Duodenal mucosa (tissue), 2 donors: ENCODE measurements around the gene PCSK6.

Source experiments
- H3K27ac ChIP-seq: one replicate; pipeline ENCODE4 v1.7.0; 2013; ENCODE audit warnings: low read depth, low read length
- H3K27me3 ChIP-seq, 2 donors: one replicate each; pipeline ENCODE4 v1.7.0; 2013; ENCODE audit warnings: low read length in 2 of 2, control low read depth in 1 of 2; ENCODE audit not compliant: insufficient read depth in 2 of 2, control insufficient read depth in 1 of 2
- H3K36me3 ChIP-seq, 2 donors: one replicate each; pipeline ENCODE4 v1.7.0; 2013; ENCODE audit warnings: low read length in 2 of 2, control low read depth in 1 of 2; ENCODE audit not compliant: insufficient read depth in 2 of 2, control insufficient read depth in 1 of 2
- H3K4me1 ChIP-seq, 2 donors: one replicate each; pipeline ENCODE4 v1.7.0; 2013; ENCODE audit warnings: low read length in 2 of 2, control low read depth in 1 of 2; ENCODE audit not compliant: insufficient read depth in 2 of 2, control insufficient read depth in 1 of 2
- H3K4me3 ChIP-seq, 2 donors: one replicate each; pipeline ENCODE4 v1.7.0; 2013; ENCODE audit warnings: low read length in 2 of 2, low read depth in 1 of 2
- H3K9ac ChIP-seq, 2 donors: one replicate each; pipeline ENCODE4 v1.7.0; 2013; ENCODE audit warnings: low read length in 2 of 2, low read depth in 1 of 2
- H3K9me3 ChIP-seq, 2 donors: one replicate each; pipeline ENCODE4 v1.7.0; 2013; ENCODE audit warnings: low read length in 2 of 2, control low read depth in 1 of 2; ENCODE audit not compliant: control insufficient read depth in 1 of 2

Gene PCSK6

GRCh38 chr15:101489599-101490407, at the start of gene PCSK6:
Gene PCSK6 (minus strand): TSS chr15:101489707. CDS start chr15:101489670, 37 bp downstream.
- no peaks in the 10 kb centered on the region for H3K9me3 ChIP-seq
- no peak within 1 kb of the TSS for H3K9ac ChIP-seq
- peaks cover 5 to 19% of the 10 kb centered on the region in 2 donors for H3K27me3 ChIP-seq
- H3K4me3 ChIP-seq = peak within 1 kb of the TSS; percentile 7 to 48
- H3K27ac ChIP-seq = no peak within 1 kb of the TSS
- no peaks in the 10 kb centered on the region for H3K36me3 ChIP-seq
- H3K4me1 ChIP-seq = peaks cover 0 to 5% of the 10 kb centered on the region in 2 donors

- no peaks in the 10 kb centered on the region for H3K36me3 ChIP-seq
- H3K4me1 ChIP-seq = no peaks in the 10 kb centered on the region
- H3K4me3 ChIP-seq = no peak overlapping the region
- peaks cover 0 to 2% of the 10 kb centered on the region in 2 donors for H3K27me3 ChIP-seq
- H3K9ac ChIP-seq = no peak overlapping the region
- H3K9me3 ChIP-seq = no peaks in the 10 kb centered on the region
- H3K27ac ChIP-seq = no peak overlapping the region
These were observed 49.5 kb upstream of the PCSK6 start for GRCh38 chr15:101538996-101539395.

DNA sequence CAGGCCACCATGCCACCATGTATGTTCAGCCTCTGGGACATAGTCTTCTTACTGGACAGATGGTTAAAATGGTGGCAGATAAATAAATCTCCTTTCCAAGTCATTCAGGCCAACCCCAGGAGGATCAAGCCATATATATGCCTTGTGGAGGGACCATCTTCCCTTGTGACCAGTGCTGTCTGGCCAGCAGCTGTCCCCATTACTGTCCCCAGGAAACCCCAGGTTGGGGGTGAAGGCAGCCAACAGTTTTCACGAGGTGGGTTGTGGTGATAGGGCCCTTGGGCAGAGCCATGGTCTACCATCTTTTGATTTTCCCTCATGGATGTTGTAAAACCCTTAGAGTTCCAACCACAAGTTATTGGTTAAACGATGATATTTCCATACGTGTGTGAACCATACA, 48.7 kb upstream of the PCSK6 start:
- Histone ChIP-seq H3K4me1 (no peaks in the 10 kb centered on the region), H3K9me3 (no peaks in the 10 kb centered on the region), H3K4me3 (no peak overlapping the region), H3K36me3 (no peaks in the 10 kb centered on the region), H3K9ac (no peak overlapping the region), H3K27me3 (peaks cover 0 to 2% of the 10 kb centered on the region in 2 donors), H3K27ac (no peak overlapping the region)

DNA sequence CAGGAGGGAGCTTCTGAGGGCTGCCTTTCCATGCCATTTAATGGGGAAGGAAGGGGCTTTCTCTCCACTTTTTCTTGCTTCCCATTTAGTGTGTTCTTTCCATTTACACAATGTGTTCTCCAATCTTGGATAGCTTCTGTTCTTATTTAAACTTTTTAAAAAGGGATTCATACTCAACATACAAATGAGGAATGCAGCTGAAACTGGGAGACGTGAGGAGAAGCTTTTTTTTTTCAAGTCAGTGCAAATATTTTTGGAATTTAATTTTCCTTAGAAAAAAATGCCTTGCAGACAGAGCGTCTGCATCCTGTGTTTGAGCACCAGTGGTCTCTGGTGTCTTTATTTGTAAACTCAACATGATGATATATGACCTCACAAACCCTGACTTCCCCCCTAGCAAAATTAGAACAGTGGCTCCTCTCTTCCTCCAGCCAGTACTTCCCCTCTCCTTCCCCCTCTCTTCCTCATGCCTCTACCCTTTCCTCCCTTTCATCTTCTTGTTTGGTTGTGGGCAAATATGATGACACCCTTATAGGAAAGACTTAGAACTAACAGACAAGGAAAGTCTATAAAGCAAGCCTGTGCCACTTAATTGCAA, 48.1 kb upstream of the PCSK6 start:
- Histone ChIP-seq H3K4me1 (no peaks in the 10 kb centered on the region), H3K27ac (no peak overlapping the region), H3K9ac (no peak overlapping the region), H3K9me3 (no peaks in the 10 kb centered on the region), H3K27me3 (no peaks in the 10 kb centered on the region), H3K36me3 (no peaks in the 10 kb centered on the region), H3K4me3 (no peak overlapping the region)

GRCh38 chr15:101536875-101537405, 47.4 kb upstream of the PCSK6 start:
- Histone ChIP-seq H3K36me3 (no peaks in the 10 kb centered on the region), H3K9me3 (no peaks in the 10 kb centered on the region), H3K9ac (no peak overlapping the region), H3K4me1 (no peaks in the 10 kb centered on the region), H3K27me3 (no peaks in the 10 kb centered on the region), H3K27ac (no peak overlapping the region), H3K4me3 (no peak overlapping the region)

DNA sequence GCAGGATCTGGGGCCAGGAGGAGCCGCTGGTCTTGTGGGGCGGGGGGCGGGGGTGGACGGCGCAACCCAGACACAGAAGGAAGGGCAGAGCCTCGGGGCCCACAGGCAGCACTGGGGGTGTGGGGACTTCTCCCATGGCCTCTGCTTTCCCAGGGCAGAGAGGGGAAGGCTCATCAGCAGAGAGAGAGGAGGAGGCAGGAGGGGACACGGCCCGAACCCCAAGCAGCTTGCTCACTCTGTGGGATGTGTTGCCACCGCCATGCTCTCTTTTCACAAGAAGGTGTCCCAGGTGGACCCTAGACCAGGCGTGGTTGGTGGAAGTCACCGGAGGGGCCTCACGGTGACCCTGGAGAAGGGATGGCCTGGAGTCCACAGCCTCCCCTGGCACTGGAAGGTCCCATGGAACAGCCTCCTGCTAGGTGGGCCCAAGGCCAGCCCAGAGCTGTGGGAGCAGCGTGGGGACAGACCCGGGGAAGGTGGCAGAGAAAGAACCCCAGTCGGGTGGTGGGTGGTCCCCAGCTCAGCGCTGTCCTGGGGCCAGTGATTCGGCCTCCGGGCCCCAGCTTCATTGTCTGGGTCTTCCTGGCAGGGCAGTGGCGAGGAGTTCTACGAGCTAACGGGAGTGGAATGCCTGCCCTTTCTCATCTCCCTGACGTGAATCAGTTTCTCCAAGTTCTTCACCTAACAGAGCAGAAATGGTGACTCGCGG, 46.8 kb upstream of the PCSK6 start:
- Histone ChIP-seq H3K9me3 (no peaks in the 10 kb centered on the region), H3K27me3 (no peaks in the 10 kb centered on the region), H3K9ac (no peak overlapping the region), H3K36me3 (no peaks in the 10 kb centered on the region), H3K4me1 (no peaks in the 10 kb centered on the region), H3K4me3 (no peak overlapping the region), H3K27ac (no peak overlapping the region)

DNA sequence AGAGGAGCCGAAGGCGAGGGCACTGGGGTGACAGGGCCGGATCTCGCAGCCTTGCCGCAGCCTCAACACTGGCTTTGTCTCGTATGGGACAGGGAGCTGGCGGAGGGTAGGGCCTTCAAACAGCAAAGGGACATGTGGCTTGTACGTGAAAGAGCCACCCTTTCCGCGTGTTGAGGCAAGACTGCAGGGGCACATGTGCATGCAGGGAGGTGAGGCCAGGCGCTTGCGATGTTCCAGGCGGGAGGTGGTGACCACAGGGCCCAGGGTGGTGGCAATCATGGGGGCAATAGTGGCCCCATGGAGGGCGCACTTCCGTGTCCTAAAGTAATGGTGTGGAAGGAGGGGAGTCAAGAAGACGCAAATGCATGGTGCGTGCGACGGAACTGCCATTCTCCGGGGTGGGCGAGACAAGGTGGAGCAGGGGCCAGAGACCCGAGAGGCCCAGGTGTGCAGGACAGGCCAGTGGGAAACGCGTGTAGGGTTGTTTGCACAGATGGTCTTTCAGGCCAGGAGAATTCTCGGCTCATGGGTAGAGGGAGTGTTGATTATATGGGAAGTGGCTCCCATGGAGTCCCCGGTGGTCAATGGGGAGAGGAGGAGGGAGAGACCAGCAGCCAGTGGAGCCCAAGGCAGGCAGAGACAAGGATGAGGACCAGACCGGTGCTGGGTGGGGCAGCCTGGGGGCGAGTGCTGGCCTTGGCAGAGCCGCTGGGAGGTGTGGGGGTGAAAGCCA, 45.8 kb upstream of the PCSK6 start:
- H3K27me3 ChIP-seq = no peaks in the 10 kb centered on the region
- no peak overlapping the region for H3K9ac ChIP-seq
- no peaks in the 10 kb centered on the region for H3K9me3 ChIP-seq
- H3K4me3 ChIP-seq = no peak overlapping the region
- H3K27ac ChIP-seq = no peak overlapping the region
- no peaks in the 10 kb centered on the region for H3K36me3 ChIP-seq
- no peaks in the 10 kb centered on the region for H3K4me1 ChIP-seq

DNA sequence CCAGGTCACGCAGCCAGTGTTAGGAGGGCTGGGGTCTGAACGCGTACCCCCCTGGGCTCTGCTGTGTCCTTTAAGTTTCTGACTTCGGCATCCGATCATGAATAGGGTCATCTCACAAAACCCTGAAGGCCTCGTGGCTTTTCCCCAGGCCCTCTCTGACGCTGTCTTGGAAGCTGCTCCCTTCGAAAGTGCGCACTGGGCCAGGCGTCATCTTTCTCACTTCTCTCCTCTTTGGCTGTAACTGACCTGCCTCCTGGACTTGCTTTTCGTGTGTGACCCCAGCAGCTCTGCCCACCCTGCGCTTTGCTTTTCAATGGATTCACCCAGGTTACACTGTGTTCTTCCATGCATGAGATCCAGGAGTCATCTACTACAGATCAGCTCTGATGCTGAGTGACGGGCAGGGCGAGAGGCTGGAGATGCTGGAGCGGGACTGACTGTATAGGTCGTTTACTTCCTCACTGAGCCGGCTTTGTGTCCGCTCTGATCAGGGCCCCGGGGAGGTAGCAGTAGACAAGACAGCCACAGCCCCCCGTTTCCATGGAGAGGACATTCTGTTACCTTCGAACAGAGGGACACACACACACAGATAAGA, 45.0 kb upstream of the PCSK6 start:
- no peak overlapping the region for H3K27ac ChIP-seq
- H3K9ac ChIP-seq = no peak overlapping the region
- no peaks in the 10 kb centered on the region for H3K36me3 ChIP-seq
- no peaks in the 10 kb centered on the region for H3K4me1 ChIP-seq
- H3K9me3 ChIP-seq = no peaks in the 10 kb centered on the region
- no peak overlapping the region for H3K4me3 ChIP-seq
- no peaks in the 10 kb centered on the region for H3K27me3 ChIP-seq

- H3K9ac ChIP-seq = no peak overlapping the region
- H3K36me3 ChIP-seq = no peaks in the 10 kb centered on the region
- no peaks in the 10 kb centered on the region for H3K27me3 ChIP-seq
- H3K4me1 ChIP-seq = peaks cover 7% of the 10 kb centered on the region in 2 donors
- no peak overlapping the region for H3K4me3 ChIP-seq
- no peak overlapping the region for H3K27ac ChIP-seq
- no peaks in the 10 kb centered on the region for H3K9me3 ChIP-seq
These were observed 44.0 kb upstream of the PCSK6 start for GRCh38 chr15:101533371-101534140.
